ENCODE measurements around the gene CRB1. TPM values are rescaled to one million over a fixed set of nuclear protein-coding genes. Genes with fewer than 3 reads are reported as not detected.

CRB1 gene
- polyA plus RNA-seq, 3 donors, result not detected

- Mint-ChIP-seq H3K36me3 (no peaks in the 10 kb centered on the region), H3K9me3 (peaks cover 0 to 4% (median 0%) of the 10 kb centered on the region in 7 donors), H3K27ac (no peak overlapping the region), H3K27me3 (ENCODE audit: low read depth in 3 of 3) (no peaks in the 10 kb centered on the region), H3K4me3 (no peak overlapping the region), H3K4me1 (no peaks in the 10 kb centered on the region)
- H3K9me3 ChIP-seq (replicated peaks in 1 of 2; ENCODE audit: control insufficient read depth in 1 of 2, insufficient read depth in 1 of 2, low read length in 2 of 2), result peaks cover 0 to 5% of the 10 kb centered on the region in 2 donors
- TF ChIP-seq, protein P1, sequence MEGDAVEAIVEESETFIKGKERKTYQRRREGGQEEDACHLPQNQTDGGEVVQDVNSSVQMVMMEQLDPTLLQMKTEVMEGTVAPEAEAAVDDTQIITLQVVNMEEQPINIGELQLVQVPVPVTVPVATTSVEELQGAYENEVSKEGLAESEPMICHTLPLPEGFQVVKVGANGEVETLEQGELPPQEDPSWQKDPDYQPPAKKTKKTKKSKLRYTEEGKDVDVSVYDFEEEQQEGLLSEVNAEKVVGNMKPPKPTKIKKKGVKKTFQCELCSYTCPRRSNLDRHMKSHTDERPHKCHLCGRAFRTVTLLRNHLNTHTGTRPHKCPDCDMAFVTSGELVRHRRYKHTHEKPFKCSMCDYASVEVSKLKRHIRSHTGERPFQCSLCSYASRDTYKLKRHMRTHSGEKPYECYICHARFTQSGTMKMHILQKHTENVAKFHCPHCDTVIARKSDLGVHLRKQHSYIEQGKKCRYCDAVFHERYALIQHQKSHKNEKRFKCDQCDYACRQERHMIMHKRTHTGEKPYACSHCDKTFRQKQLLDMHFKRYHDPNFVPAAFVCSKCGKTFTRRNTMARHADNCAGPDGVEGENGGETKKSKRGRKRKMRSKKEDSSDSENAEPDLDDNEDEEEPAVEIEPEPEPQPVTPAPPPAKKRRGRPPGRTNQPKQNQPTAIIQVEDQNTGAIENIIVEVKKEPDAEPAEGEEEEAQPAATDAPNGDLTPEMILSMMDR (IDR thresholded peaks at IDR 0.05), result no peak
- H3K9ac ChIP-seq (ENCODE audit: insufficient read depth, low read length, poor library complexity, severe bottlenecking), result no peak overlapping the region
- H3K79me2 ChIP-seq (ENCODE audit: insufficient read depth, low read length), result no peaks in the 10 kb centered on the region
- no peak overlapping the region for H3K4me3 ChIP-seq (replicated peaks in 1 of 3; ENCODE audit: low read depth in 2 of 3, low read length in 3 of 3)
- H3K27me3 ChIP-seq (ENCODE audit: control insufficient read depth in 2 of 2, insufficient read depth in 2 of 2, low read length in 2 of 2), result no peaks in the 10 kb centered on the region
- no peak overlapping the region for H2AFZ ChIP-seq (ENCODE audit: insufficient read depth, low read depth, low read length, poor library complexity, severe bottlenecking)
- no CpG with 5 or more reads among the region's 2 CpGs for WGBS (ENCODE audit: insufficient coverage)
- intact Hi-C loops (cut with micrococcal nuclease), result no loop called here
- no peaks in the 10 kb centered on the region for H3K4me1 ChIP-seq (ENCODE audit: control insufficient read depth in 1 of 2, insufficient read depth in 2 of 2, low read length in 2 of 2)
- no peak overlapping the region for H3K4me2 ChIP-seq (replicated peaks; ENCODE audit: extremely low read depth, low read length, poor library complexity, severe bottlenecking)
- H3K27ac ChIP-seq (ENCODE audit: low read depth in 1 of 2, low read length in 2 of 2), result no peak overlapping the region
- no peaks in the 10 kb centered on the region for H3K36me3 ChIP-seq (replicated peaks in 1 of 2; ENCODE audit: control insufficient read depth in 1 of 2, insufficient read depth in 2 of 2, low read length in 2 of 2)
- DNase-seq, result no peak
- H4K20me1 ChIP-seq (ENCODE audit: insufficient read depth, low read length), result no peaks in the 10 kb centered on the region
Observed at GRCh38 chr1:197351821-197352440, 83.9 kb downstream of the CRB1 start.

DNA sequence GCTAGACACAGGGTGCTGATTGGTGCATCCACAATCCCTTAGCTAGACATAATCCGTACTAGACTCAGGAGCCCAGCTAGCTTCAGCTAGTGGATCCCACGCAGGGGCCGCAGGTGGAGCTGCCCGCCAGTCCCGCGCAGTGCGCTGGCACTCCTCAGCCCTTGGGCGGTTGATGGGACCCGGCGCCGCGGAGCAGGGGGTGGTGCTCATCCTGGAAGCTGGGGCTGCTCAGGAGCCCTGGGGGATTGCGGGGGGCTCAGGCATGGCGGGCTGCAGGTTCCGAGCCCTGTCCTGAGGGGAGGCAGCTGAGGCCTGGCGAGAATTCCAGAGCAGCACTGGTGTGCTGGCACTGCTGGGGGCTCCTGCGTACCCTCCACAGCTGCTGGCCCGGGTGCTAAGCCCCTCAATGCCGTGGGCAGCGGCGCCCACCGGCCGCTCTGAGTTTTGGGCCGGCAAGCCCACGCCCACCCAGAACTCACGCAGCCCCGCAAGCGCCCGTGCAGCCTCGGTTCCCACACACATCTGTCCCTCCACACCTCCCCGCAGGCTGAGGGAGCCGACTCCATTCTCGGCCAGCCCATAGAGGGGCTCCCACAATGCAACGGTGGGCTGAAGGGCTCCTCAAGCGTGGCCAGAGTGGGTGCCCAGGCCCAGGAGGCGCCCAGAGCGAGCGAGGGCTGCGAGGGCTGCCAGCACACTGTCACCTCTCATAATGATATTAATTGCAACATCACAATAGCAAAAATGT is 87.4 kb downstream of the CRB1 start:
- H3K4me1 Mint-ChIP-seq, result no peaks in the 10 kb centered on the region
- H2AFZ ChIP-seq (ENCODE audit: insufficient read depth, low read depth, low read length, poor library complexity, severe bottlenecking), result no peak overlapping the region
- intact Hi-C loops (cut with micrococcal nuclease), result loop anchor here in 1 of 2 donors (5.0 kb wide), 1 partner anchor 173 kb away; no protein-coding TSS in a partner anchor
- H3K4me1 ChIP-seq (ENCODE audit: control insufficient read depth in 1 of 2, insufficient read depth in 2 of 2, low read length in 2 of 2), result no peaks in the 10 kb centered on the region
- no peaks in the 10 kb centered on the region for H3K36me3 Mint-ChIP-seq
- H3K9me3 ChIP-seq (replicated peaks in 1 of 2; ENCODE audit: control insufficient read depth in 1 of 2, insufficient read depth in 1 of 2, low read length in 2 of 2), result peaks cover 0 to 5% of the 10 kb centered on the region in 2 donors
- DNase-seq, result no peak
- H3K4me2 ChIP-seq (replicated peaks; ENCODE audit: extremely low read depth, low read length, poor library complexity, severe bottlenecking), result no peak overlapping the region
- TF ChIP-seq, protein P1 (IDR thresholded peaks at IDR 0.05), result no peak
- no peaks in the 10 kb centered on the region for H3K79me2 ChIP-seq (ENCODE audit: insufficient read depth, low read length)
- no peaks in the 10 kb centered on the region for H3K27me3 ChIP-seq (ENCODE audit: control insufficient read depth in 2 of 2, insufficient read depth in 2 of 2, low read length in 2 of 2)
- WGBS (ENCODE audit: insufficient coverage), result 96% methylated on average over 30 of the region's 39 CpGs
- H3K9ac ChIP-seq (ENCODE audit: insufficient read depth, low read length, poor library complexity, severe bottlenecking), result no peak overlapping the region
- no peaks in the 10 kb centered on the region for H3K27me3 Mint-ChIP-seq (ENCODE audit: low read depth in 3 of 3)
- H4K20me1 ChIP-seq (ENCODE audit: insufficient read depth, low read length), result no peaks in the 10 kb centered on the region
- no peak overlapping the region for H3K27ac ChIP-seq (ENCODE audit: low read depth in 1 of 2, low read length in 2 of 2)
- no peak overlapping the region for H3K4me3 ChIP-seq (replicated peaks in 1 of 3; ENCODE audit: low read depth in 2 of 3, low read length in 3 of 3)
- H3K27ac Mint-ChIP-seq, result no peak overlapping the region
- no peaks in the 10 kb centered on the region for H3K36me3 ChIP-seq (replicated peaks in 1 of 2; ENCODE audit: control insufficient read depth in 1 of 2, insufficient read depth in 2 of 2, low read length in 2 of 2)
- H3K4me3 Mint-ChIP-seq, result no peak overlapping the region
- H3K9me3 Mint-ChIP-seq, result peaks cover 0 to 4% (median 0%) of the 10 kb centered on the region in 7 donors

Measured in CD14-positive monocyte (primary cell).